Measurements from ENCODE around the gene SYNGR2. TPM values are rescaled to one million over a fixed set of nuclear protein-coding genes. Genes with fewer than 3 reads are reported as not detected.

SYNGR2 gene
- total RNA-seq, 2 donors from 2014 or later, result 61.7 to 100 TPM

DNA sequence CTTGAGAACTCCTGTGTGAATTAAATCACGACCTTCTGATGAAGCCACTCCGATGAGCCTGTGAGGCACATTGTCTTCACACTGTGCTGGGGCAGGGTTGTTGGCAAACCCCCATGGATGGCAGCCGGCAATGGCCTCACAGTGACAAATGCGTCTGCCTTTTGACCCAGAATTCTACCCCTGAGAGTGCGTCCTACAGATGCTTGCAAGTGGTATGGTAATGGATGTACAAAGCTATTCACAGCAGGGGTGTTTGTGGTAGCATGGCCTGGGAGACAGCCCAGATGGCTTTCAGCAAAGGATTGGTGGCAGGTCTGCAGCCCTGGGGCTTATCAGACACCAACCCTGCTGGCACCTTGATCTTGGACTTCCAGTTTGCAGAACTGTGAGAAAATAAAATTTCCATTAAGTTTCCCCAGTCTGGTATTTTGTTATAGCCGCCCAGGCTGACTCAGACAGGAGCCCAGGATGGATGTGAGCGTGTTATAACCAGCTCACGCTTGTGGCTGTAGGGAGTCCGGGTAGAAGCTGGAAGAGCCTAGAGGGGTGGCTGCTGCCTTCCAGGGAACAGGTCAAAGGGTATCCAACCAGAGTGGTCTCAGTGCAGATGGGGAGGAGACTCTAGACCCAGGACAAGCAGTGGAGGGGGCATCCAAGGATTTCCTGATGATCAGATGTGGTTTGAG lies 28.9 kb downstream of the SYNGR2 start:
- Histone ChIP-seq H3K4me3 (no peak overlapping the region), H3K36me3 (peaks cover 5% of the 10 kb centered on the region), H3K27ac (peak overlapping the region in 1 of 2 donors; percentile 64), H3K27me3 (replicated peaks; ENCODE audit: insufficient read depth) (no peaks in the 10 kb centered on the region), H3K4me1 (ENCODE audit: control insufficient read depth in 1 of 2, low read depth in 2 of 2) (peaks cover 0 to 6% of the 10 kb centered on the region in 2 donors), H3K9me3 (no peaks in the 10 kb centered on the region)
- ATAC-seq (ENCODE audit: insufficient number of reproducible peaks, low FRiP score, low read depth), result no peak
- TF ChIP-seq CTCF (IDR thresholded peaks at IDR 0.05), result no peak
- DNase-seq (ENCODE audit: low spot score), result no peak

- no peak for TF ChIP-seq CTCF (IDR thresholded peaks at IDR 0.05)
- ATAC-seq (ENCODE audit: insufficient number of reproducible peaks, low FRiP score, low read depth) (no peak), DNase-seq (ENCODE audit: low spot score) (no peak)
- Histone ChIP-seq H3K27ac (no peak overlapping the region), H3K4me1 (ENCODE audit: control insufficient read depth in 1 of 2, low read depth in 2 of 2) (peaks cover 0 to 6% of the 10 kb centered on the region in 2 donors), H3K4me3 (no peak overlapping the region), H3K27me3 (replicated peaks; ENCODE audit: insufficient read depth) (no peaks in the 10 kb centered on the region), H3K9me3 (no peaks in the 10 kb centered on the region), H3K36me3 (no peaks in the 10 kb centered on the region)
These were observed 32.1 kb downstream of the SYNGR2 start for GRCh38 chr17:78200451-78200850.

DNA sequence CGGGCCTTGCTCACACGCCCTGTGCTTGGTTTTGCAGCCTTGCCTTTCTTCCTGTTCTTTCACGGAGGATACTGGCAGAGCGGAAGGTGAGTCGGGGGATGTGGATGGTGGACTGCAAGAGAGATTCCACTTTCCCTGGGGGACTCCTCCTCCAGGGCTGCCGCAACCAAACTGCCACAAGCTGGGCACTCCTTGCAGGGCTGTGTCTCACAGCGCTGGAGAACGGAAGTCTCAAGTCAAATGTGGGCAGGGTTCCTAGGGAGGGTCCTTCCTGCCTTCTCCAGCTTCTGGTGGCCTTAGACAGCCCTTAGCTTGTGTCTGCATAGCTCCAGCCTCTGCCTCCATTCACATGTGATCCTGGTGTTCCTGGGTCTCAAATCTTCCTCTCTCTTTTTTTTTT lies 34.3 kb downstream of the SYNGR2 start:
- Histone ChIP-seq H3K9me3 (no peaks in the 10 kb centered on the region), H3K4me1 (ENCODE audit: control insufficient read depth in 1 of 2, low read depth in 2 of 2) (peaks cover 0 to 6% of the 10 kb centered on the region in 2 donors), H3K27ac (no peak overlapping the region), H3K27me3 (replicated peaks; ENCODE audit: insufficient read depth) (no peaks in the 10 kb centered on the region), H3K36me3 (no peaks in the 10 kb centered on the region), H3K4me3 (no peak overlapping the region)
- no peak for TF ChIP-seq CTCF (IDR thresholded peaks at IDR 0.05)
- DNase-seq (ENCODE audit: low spot score) (no peak), ATAC-seq (ENCODE audit: insufficient number of reproducible peaks, low FRiP score, low read depth) (no peak)

DNA sequence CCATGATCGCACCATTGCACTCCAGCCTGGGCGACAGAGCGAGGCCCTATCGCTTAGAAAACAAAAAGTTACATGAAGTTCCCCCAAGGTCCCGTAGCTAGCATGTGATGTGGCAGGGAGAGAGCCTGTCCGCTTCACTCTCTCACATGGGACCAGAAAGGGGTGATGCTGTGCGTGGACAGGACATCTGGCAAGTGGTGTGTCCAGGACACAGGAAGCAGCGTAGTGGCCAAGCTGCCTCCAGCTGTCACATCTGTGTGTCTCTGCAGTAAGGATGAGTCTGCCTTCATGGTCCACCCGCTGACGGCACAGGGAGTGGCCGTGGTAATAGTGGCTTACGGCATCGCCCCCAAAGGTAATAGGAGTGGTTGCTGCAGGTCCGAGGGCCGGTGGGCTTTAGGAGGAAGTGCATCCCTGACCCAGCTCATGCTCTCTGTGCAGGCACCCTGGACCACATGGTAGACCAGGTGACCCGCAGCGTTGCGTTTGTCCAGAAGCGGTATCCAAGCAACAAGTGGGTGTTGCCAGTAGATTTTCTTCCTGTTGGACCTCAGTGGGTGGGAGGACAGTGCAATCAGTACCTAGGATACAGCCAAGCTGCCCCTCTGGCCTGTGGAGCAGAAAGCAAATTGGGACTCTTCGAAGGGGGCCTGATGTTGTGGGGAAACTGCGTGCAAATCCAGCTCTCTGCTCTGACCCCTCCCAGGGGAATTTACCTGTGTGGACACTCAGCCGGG lies 36.2 kb downstream of the SYNGR2 start:
- Histone ChIP-seq H3K9me3 (no peaks in the 10 kb centered on the region), H3K4me3 (no peak overlapping the region), H3K4me1 (ENCODE audit: control insufficient read depth in 1 of 2, low read depth in 2 of 2) (peaks cover 0 to under 1% of the 10 kb centered on the region in 2 donors), H3K27ac (no peak overlapping the region), H3K27me3 (replicated peaks; ENCODE audit: insufficient read depth) (no peaks in the 10 kb centered on the region), H3K36me3 (no peaks in the 10 kb centered on the region)
- ATAC-seq (ENCODE audit: insufficient number of reproducible peaks, low FRiP score, low read depth) (no peak), DNase-seq (ENCODE audit: low spot score) (no peak)
- no peak for TF ChIP-seq CTCF (IDR thresholded peaks at IDR 0.05)

DNA sequence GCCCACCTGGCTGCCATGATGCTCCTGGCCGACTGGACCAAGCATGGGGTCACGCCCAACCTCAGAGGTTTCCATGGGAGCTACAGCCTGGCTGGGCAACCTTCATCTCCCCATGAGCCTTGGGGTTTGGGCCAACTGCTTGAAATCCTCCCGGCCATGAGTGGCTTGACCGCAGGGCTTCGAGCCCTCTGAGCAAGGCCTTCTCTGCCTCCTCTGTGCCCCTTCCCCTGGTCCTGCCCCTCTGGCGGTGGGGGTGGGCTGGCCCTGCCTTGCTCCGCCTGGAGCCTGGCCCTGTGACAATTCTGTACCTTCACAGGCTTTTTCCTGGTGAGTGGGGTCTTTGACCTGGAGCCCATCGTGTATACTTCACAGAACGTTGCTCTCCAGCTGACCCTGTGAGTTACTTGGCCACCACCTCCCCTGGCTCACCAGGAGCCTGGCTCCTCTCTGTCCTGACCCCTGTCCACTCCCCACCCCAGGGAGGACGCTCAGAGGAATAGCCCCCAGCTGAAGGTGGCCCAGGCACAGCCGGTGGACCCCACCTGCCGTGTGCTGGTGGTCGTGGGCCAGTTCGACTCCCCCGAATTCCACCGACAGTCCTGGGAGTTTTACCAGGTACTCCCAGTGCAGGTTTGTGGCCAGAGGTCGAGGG lies 36.9 kb downstream of the SYNGR2 start:
- H3K4me1 ChIP-seq (ENCODE audit: control insufficient read depth in 1 of 2, low read depth in 2 of 2), result no peaks in the 10 kb centered on the region
- H3K9me3 ChIP-seq, result no peaks in the 10 kb centered on the region
- DNase-seq (ENCODE audit: low spot score) (no peak), ATAC-seq (ENCODE audit: insufficient number of reproducible peaks, low FRiP score, low read depth) (no peak)
- H3K36me3 ChIP-seq, result no peaks in the 10 kb centered on the region
- H3K4me3 ChIP-seq, result no peak overlapping the region
- no peak overlapping the region for H3K27ac ChIP-seq
- no peaks in the 10 kb centered on the region for H3K27me3 ChIP-seq (replicated peaks; ENCODE audit: insufficient read depth)
- no peak for TF ChIP-seq CTCF (IDR thresholded peaks at IDR 0.05)

Data from thoracic aorta (tissue), 2 donors.